Astrocyte (in vitro differentiated cells and primary cell): ENCODE results near the gene TMA7. TPM values are rescaled to one million over a fixed set of nuclear protein-coding genes. Genes with fewer than 3 reads are reported as not detected.

Experiments used
- DNase-seq: peaks from one replicate; pipeline ENCODE4 v3.0.0-alpha.2; 2010; ENCODE audit warnings: low read depth
- FAIRE-seq: peaks from 2 replicates; lab custom pipeline; 2011; peaks lifted over from hg19 to GRCh38; lab: Jason Lieb, UNC
- H2AFZ ChIP-seq: 2 replicates; pipeline ENCODE4 v1.6.0; 2012; ENCODE audit warnings: low read depth, low read length, inconsistent platforms
- H3K27ac ChIP-seq: 2 replicates; pipeline ENCODE4 v1.5.1; 2011; ENCODE audit warnings: low read depth, low read length, inconsistent platforms
- H3K27me3 ChIP-seq: 2 replicates; pipeline ENCODE4 v1.6.0; 2011; ENCODE audit warnings: low read length, inconsistent platforms; ENCODE audit not compliant: insufficient read depth
- H3K36me3 ChIP-seq: 2 replicates; pipeline ENCODE4 v1.5.1; 2011; ENCODE audit warnings: low read length, inconsistent platforms; ENCODE audit not compliant: insufficient read depth
- H3K4me1 ChIP-seq: 2 replicates; pipeline ENCODE4 v1.5.1; 2011; ENCODE audit warnings: low read length, inconsistent platforms; ENCODE audit not compliant: insufficient read depth
- H3K4me2 ChIP-seq: 2 replicates; pipeline ENCODE4 v1.6.0; 2012; ENCODE audit warnings: low read length, inconsistent platforms
- H3K4me3 ChIP-seq: 2 replicates; pipeline ENCODE4 v1.5.1; 2011; ENCODE audit warnings: low read depth, mild to moderate bottlenecking, low read length, inconsistent platforms; ENCODE audit not compliant: insufficient read depth
- H3K79me2 ChIP-seq: 2 replicates; pipeline ENCODE4 v1.6.0; 2012; ENCODE audit warnings: mild to moderate bottlenecking, low read length, inconsistent platforms; ENCODE audit not compliant: insufficient read depth
- H3K9ac ChIP-seq: 2 replicates; pipeline ENCODE4 v1.6.0; 2012; ENCODE audit warnings: mild to moderate bottlenecking, low read length, inconsistent platforms
- H3K9me3 ChIP-seq: 2 replicates; pipeline ENCODE4 v1.5.1; 2012; ENCODE audit warnings: low read depth, mild to moderate bottlenecking, low read length, inconsistent platforms; ENCODE audit not compliant: insufficient read depth
- H4K20me1 ChIP-seq: 2 replicates; pipeline ENCODE4 v1.6.0; 2012; ENCODE audit warnings: low read length, inconsistent platforms; ENCODE audit not compliant: insufficient read depth
- H3K27ac Mint-ChIP-seq: one replicate; pipeline ENCODE4 v1.8.0; 2021; ENCODE audit warnings: mild to moderate bottlenecking, mixed read lengths; ENCODE audit not compliant: unreplicated experiment
- H3K27me3 Mint-ChIP-seq: one replicate; pipeline ENCODE4 v1.8.0; 2021; ENCODE audit warnings: low read depth, mixed read lengths; ENCODE audit not compliant: unreplicated experiment
- H3K36me3 Mint-ChIP-seq: one replicate; pipeline ENCODE4 v1.8.0; 2021; ENCODE audit warnings: low read depth, mixed read lengths; ENCODE audit not compliant: unreplicated experiment
- H3K4me1 Mint-ChIP-seq: one replicate; pipeline ENCODE4 v1.8.0; 2021; ENCODE audit warnings: low read depth, mixed read lengths; ENCODE audit not compliant: unreplicated experiment
- H3K4me3 Mint-ChIP-seq: one replicate; pipeline ENCODE4 v1.8.0; 2021; ENCODE audit warnings: mild to moderate bottlenecking, moderate library complexity, mixed read lengths; ENCODE audit not compliant: unreplicated experiment
- H3K9me3 Mint-ChIP-seq: one replicate; pipeline ENCODE4 v1.8.0; 2021; ENCODE audit warnings: mild to moderate bottlenecking, mixed read lengths; ENCODE audit not compliant: unreplicated experiment
- EZH2 ChIP-seq: IDR thresholded peaks from 2 replicates; pipeline ENCODE4 v1.6.1; 2012; ENCODE audit warnings: mild to moderate bottlenecking, low read length, inconsistent platforms; ENCODE audit not compliant: insufficient read depth
- total RNA-seq: library from RNA; stranded (reverse); gene quantifications from 2 replicates; pipeline ENCODE4 v1.2.1, GENCODE V29; 2021
- TF ChIP-seq, protein P1 (sequence below): IDR thresholded peaks from 2 replicates; pipeline ENCODE4 v1.5.1; 2011; ENCODE audit warnings: low read depth, mild to moderate bottlenecking, inconsistent platforms, low read length, moderate library complexity; ENCODE audit not compliant: insufficient read depth

TMA7 gene
- total RNA-seq, 1 donor from 2014 or later: 272 TPM

DNA sequence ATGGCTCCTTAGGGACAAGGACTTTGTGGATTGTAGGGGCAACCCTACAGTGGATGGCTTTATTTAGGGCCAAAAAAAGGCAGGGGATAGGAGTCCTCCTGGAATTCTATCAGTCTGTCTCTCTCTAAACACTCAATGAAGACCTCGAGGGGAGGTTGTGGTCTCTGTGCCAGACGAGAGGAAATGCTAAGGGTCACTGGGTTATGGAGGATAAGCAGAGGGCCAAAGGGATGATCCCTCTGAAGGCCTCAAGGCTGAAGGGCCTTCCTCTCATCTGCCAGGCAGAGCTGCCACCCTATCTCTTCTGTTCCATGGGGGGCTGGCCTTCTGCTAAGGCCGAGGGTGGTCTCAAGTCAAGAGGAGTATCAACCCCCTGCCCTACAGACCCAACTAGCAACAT, 37.1 kb upstream of the TMA7 start:
- no peak for TF ChIP-seq EZH2
- TF ChIP-seq, protein P1, sequence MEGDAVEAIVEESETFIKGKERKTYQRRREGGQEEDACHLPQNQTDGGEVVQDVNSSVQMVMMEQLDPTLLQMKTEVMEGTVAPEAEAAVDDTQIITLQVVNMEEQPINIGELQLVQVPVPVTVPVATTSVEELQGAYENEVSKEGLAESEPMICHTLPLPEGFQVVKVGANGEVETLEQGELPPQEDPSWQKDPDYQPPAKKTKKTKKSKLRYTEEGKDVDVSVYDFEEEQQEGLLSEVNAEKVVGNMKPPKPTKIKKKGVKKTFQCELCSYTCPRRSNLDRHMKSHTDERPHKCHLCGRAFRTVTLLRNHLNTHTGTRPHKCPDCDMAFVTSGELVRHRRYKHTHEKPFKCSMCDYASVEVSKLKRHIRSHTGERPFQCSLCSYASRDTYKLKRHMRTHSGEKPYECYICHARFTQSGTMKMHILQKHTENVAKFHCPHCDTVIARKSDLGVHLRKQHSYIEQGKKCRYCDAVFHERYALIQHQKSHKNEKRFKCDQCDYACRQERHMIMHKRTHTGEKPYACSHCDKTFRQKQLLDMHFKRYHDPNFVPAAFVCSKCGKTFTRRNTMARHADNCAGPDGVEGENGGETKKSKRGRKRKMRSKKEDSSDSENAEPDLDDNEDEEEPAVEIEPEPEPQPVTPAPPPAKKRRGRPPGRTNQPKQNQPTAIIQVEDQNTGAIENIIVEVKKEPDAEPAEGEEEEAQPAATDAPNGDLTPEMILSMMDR: no peak
- Mint-ChIP-seq H3K4me3 (no peak overlapping the region), H3K27me3 (peaks cover 3% of the 10 kb centered on the region), H3K27ac (no peak overlapping the region), H3K36me3 (peaks cover 22% of the 10 kb centered on the region), H3K9me3 (no peaks in the 10 kb centered on the region), H3K4me1 (peaks cover 8% of the 10 kb centered on the region)
- Histone ChIP-seq H3K4me2 (no peak overlapping the region), H3K4me1 (peaks cover 8% of the 10 kb centered on the region), H4K20me1 (no peaks in the 10 kb centered on the region), H2AFZ (no peak overlapping the region), H3K9ac (no peak overlapping the region), H3K9me3 (no peaks in the 10 kb centered on the region), H3K4me3 (no peak overlapping the region), H3K79me2 (no peaks in the 10 kb centered on the region), H3K27me3 (peaks cover 2% of the 10 kb centered on the region), H3K27ac (no peak overlapping the region), H3K36me3 (peaks cover 4% of the 10 kb centered on the region)
- FAIRE-seq: no peak
- DNase-seq: no peak

DNA sequence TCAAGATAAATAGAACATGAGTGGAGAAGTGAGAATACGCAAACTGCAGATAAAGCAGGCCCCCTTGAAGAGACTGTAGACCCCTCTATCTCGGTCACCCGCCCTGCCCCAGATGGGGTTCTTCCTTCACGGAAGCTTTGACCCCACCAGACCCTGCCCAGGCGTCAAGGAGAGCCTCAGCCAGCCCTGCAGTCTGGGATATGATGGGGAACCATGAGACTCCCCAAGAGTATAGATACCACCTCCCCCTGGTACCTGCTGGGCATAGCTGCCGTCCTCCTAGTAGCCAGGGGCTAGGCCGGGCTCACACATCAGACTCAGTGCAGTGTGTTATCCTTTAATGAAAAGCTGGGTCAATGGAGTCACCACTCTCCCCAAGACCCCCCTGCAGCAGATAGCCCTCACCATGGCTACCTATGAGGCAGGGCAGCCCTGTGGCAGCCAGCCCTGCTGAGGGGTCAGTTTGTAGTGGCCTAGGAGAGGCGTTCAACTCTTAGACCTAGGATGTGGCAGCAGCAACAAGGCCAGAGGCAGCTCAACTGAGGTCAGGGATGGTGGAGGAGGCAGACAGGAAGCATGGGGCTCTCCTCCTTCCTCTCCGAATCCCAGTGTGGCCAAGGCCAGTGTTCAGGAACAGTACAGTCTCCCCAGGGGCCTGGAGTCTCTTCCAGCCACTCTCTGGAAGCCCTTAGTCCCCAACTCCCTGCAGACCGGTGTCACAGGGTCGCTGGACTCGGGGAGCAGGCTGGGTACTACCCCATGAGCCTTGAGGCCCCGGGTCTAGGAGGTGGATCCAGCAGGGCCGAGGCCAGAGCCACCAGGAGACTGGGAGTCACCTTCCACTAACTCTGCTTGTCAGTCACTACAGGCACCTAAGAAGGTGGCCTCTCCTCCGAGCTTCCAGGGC, 36.3 kb upstream of the TMA7 start:
- no peak for FAIRE-seq

More for the DNA sequence above, 36.3 kb upstream of the TMA7 start:
- no peaks in the 10 kb centered on the region for H4K20me1 ChIP-seq
- no peaks in the 10 kb centered on the region for H3K27me3 ChIP-seq
- H3K9ac ChIP-seq: no peak overlapping the region
- peaks cover 8% of the 10 kb centered on the region for H3K4me1 ChIP-seq
- no peak overlapping the region for H3K27ac ChIP-seq
- peaks cover 3% of the 10 kb centered on the region for H3K27me3 Mint-ChIP-seq
- H3K27ac Mint-ChIP-seq: no peak overlapping the region
- peaks cover 8% of the 10 kb centered on the region for H3K4me1 Mint-ChIP-seq
- no peak overlapping the region for H3K4me3 ChIP-seq
- H3K4me3 Mint-ChIP-seq: no peak overlapping the region
- no peak for TF ChIP-seq EZH2
- TF ChIP-seq, protein P1: no peak
- no peak overlapping the region for H3K4me2 ChIP-seq
- H3K79me2 ChIP-seq: no peaks in the 10 kb centered on the region
- H2AFZ ChIP-seq: no peak overlapping the region
- peaks cover 28% of the 10 kb centered on the region for H3K36me3 Mint-ChIP-seq
- DNase-seq: no peak
- no peaks in the 10 kb centered on the region for H3K9me3 ChIP-seq
- H3K36me3 ChIP-seq: peaks cover 4% of the 10 kb centered on the region
- no peaks in the 10 kb centered on the region for H3K9me3 Mint-ChIP-seq
